SK-N-SH (cell line): ENCODE data around the gene FOXD3.

ENCODE experiments used
- CTCF ChIP-seq: fragments of 200-600 bp; sonication (generic); IDR thresholded peaks from 2 replicates; pipeline ENCODE4 v1.6.1; 2017; ENCODE audit warnings: antibody characterized with exemption, mild to moderate bottlenecking, moderate library complexity
- EP300 ChIP-seq, 2 experiments: IDR thresholded peaks; 2 replicates each; pipeline versions ENCODE4 v1.4.0 to v1.6.1; 2012; ENCODE audit warnings: borderline replicate concordance in 1 of 2, low read depth in 1 of 2, low read length in 1 of 2
- NRF1 ChIP-seq: IDR thresholded peaks from 2 replicates; pipeline ENCODE4 v1.6.1; 2012; ENCODE audit warnings: low read depth, mild to moderate bottlenecking, low read length
- POLR2AphosphoS5 ChIP-seq: IDR thresholded peaks from 2 replicates; pipeline ENCODE4 v1.6.1; 2012; ENCODE audit warnings: low read depth, low read length
- REST ChIP-seq: IDR thresholded peaks from 2 replicates; pipeline ENCODE4 v1.6.1; 2012; ENCODE audit warnings: mild to moderate bottlenecking, low read depth, low read length, moderate library complexity

GRCh38 chr1:63342402-63342801 lies 20.0 kb downstream of the FOXD3 start:
- TF ChIP-seq POLR2AphosphoS5 = no peak
- no peak for TF ChIP-seq CTCF
- TF ChIP-seq EP300 (IDR thresholded peaks at IDR 0.05; ENCODE audit: borderline replicate concordance in 1 of 2, low read depth in 1 of 2, low read length in 1 of 2) = no peak
- TF ChIP-seq NRF1 = no peak
- TF ChIP-seq REST = no peak
